SK-N-MC (cell line): Measurements from ENCODE around the gene TMEM156.

Source experiments
- DNase-seq: peaks from one replicate; pipeline ENCODE4 v3.0.0-alpha.2; 2011; ENCODE audit warnings: low read depth, low spot score
- H3K27ac ChIP-seq: fragments of 200-600 bp; sonication (generic); 2 replicates; pipeline ENCODE4 v1.5.1; 2016; ENCODE audit warnings: mixed run types
- H3K36me3 ChIP-seq: fragments of 200-600 bp; sonication (generic); 2 replicates; pipeline ENCODE4 v1.6.1; 2017; ENCODE audit warnings: antibody characterized with exemption, low read length, mixed read lengths; ENCODE audit not compliant: insufficient read depth
- H3K4me3 ChIP-seq: fragments of 200-600 bp; sonication (generic); 2 replicates; pipeline ENCODE4 v1.5.1; 2016
- H3K9ac ChIP-seq: fragments of 200-600 bp; sonication (generic); 2 replicates; pipeline ENCODE4 v1.8.0; 2017; ENCODE audit warnings: mixed run types, mixed read lengths; ENCODE audit not compliant: insufficient read length
- H3K9me3 ChIP-seq: fragments of 200-600 bp; sonication (generic); 2 replicates; pipeline ENCODE4 v1.6.1; 2017; ENCODE audit warnings: low read depth, mild to moderate bottlenecking, antibody characterized with exemption, low read length, moderate library complexity, mixed read lengths
- EZH2 ChIP-seq: fragments of 200-600 bp; sonication (generic); IDR thresholded peaks from one replicate; pipeline ENCODE4 v1.6.1; 2017; ENCODE audit warnings: antibody characterized with exemption
- FOXP2 ChIP-seq: optimal IDR thresholded peaks from 2 replicates; pipeline ENCODE3; 2011; ENCODE audit warnings: mild to moderate bottlenecking, moderate library complexity; ENCODE audit not compliant: insufficient read depth; ENCODE audit errors: extremely low read length, control extremely low read depth
- POLR2AphosphoS5 ChIP-seq: IDR thresholded peaks from 2 replicates; pipeline ENCODE4 v1.6.1; 2012; ENCODE audit warnings: mild to moderate bottlenecking, low read depth, low read length, borderline replicate concordance

TMEM156 gene

DNA sequence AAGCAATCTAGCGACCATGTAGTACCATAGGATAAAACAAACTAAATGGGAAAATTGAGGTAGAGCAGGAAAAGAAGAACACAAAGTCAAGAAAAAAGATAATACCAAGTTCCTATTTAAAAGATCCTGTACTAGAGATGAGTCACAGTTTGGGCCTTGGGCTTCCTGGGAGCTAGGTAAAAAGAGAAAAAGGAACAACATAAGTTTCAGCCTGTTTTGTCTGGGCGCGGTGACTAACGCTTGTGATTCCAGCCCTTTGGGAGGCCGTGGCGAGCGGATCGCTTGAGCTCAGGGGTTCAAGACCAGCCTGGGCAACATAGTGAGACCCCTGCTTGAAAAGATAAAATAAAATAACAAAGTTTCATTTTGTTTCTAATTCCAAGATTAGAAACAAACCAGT is 14.0 kb upstream of the TMEM156 start:
- H3K9ac ChIP-seq = no peak overlapping the region
- no peak overlapping the region for H3K4me3 ChIP-seq
- H3K36me3 ChIP-seq = no peaks in the 10 kb centered on the region
- DNase-seq = no peak
- H3K9me3 ChIP-seq = no peaks in the 10 kb centered on the region
- H3K27ac ChIP-seq = no peak overlapping the region
- TF ChIP-seq FOXP2 (no peak), EZH2 (no peak), POLR2AphosphoS5 (no peak)

DNA sequence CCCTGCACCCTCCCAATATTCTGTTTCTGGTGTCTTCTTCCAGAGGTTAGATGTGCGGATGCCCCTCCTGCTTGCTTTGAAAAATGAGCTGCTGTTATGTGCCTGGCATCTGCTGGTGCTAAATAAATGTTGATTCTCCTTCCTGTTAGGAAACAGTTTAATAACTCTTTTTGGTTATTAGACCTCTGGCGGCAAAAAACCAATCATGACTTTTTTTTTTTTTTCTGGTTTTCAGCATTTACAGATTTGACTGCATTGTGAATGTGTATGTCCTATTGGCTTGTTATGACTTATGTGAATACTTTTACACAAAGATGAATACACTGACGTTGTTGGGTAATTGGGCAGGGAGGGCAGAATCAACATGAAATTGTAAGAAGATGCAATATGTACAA is 13.6 kb upstream of the TMEM156 start:
- Histone ChIP-seq H3K9ac (no peak overlapping the region), H3K36me3 (no peaks in the 10 kb centered on the region), H3K9me3 (no peaks in the 10 kb centered on the region), H3K27ac (no peak overlapping the region), H3K4me3 (peak overlapping the region; percentile 77; the same call in 1 of the 2 replicates)
- TF ChIP-seq FOXP2 (no peak), POLR2AphosphoS5 (no peak), EZH2 (no peak)
- DNase-seq = no peak

GRCh38 chr4:39044956-39045826 is 13.0 kb upstream of the TMEM156 start:
- H3K9me3 ChIP-seq = no peaks in the 10 kb centered on the region
- no peaks in the 10 kb centered on the region for H3K36me3 ChIP-seq
- peak overlapping the region; percentile 77 for H3K4me3 ChIP-seq
- DNase-seq = no peak
- TF ChIP-seq EZH2 = no peak
- TF ChIP-seq POLR2AphosphoS5 = no peak
- no peak for TF ChIP-seq FOXP2
- H3K27ac ChIP-seq = no peak overlapping the region
- no peak overlapping the region for H3K9ac ChIP-seq

DNA sequence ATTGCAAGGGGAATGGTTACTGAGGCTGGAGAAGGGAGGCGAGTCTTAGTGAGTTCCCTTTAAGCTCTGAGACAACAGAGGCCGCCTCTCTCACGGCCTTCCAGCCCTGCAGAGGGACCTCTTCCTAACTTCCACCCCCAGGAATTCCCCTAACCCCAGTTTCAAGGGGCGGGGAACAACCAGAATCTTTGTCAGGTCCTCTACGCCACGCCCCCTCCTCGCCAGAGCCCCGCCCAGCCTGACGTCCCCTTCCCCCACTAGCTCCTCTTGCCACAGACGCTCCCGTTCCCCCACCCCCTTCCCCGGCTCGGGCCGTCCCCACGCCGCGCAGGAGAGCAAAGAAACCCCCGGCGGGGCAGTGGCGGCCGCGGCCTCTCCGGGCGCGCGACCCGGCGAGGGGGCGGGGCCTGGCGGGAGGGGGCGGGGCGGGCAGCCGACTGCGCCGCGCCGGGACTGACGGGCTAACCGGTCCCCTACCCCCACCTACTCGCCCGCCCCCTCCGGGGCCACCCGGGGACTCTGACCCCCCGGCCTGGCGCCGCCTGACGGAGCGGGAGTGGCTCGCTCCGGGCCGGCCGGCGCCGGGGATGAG is 12.3 kb upstream of the TMEM156 start:
- peak overlapping the region; percentile 77 for H3K4me3 ChIP-seq
- no peak for TF ChIP-seq POLR2AphosphoS5
- no peak for TF ChIP-seq FOXP2
- TF ChIP-seq EZH2 = no peak
- no peaks in the 10 kb centered on the region for H3K9me3 ChIP-seq
- H3K27ac ChIP-seq = no peak overlapping the region
- H3K9ac ChIP-seq = peak overlapping the region; percentile 57
- no peaks in the 10 kb centered on the region for H3K36me3 ChIP-seq
- no peak for DNase-seq

- Histone ChIP-seq H3K4me3 (peak overlapping the region; percentile 77), H3K9me3 (no peaks in the 10 kb centered on the region), H3K36me3 (no peaks in the 10 kb centered on the region), H3K27ac (no peak overlapping the region), H3K9ac (peak overlapping the region; percentile 57)
- TF ChIP-seq EZH2 (no peak), FOXP2 (no peak), POLR2AphosphoS5 (no peak)
- DNase-seq = no peak
Observed at GRCh38 chr4:39043861-39044363, 11.7 kb upstream of the TMEM156 start.

DNA sequence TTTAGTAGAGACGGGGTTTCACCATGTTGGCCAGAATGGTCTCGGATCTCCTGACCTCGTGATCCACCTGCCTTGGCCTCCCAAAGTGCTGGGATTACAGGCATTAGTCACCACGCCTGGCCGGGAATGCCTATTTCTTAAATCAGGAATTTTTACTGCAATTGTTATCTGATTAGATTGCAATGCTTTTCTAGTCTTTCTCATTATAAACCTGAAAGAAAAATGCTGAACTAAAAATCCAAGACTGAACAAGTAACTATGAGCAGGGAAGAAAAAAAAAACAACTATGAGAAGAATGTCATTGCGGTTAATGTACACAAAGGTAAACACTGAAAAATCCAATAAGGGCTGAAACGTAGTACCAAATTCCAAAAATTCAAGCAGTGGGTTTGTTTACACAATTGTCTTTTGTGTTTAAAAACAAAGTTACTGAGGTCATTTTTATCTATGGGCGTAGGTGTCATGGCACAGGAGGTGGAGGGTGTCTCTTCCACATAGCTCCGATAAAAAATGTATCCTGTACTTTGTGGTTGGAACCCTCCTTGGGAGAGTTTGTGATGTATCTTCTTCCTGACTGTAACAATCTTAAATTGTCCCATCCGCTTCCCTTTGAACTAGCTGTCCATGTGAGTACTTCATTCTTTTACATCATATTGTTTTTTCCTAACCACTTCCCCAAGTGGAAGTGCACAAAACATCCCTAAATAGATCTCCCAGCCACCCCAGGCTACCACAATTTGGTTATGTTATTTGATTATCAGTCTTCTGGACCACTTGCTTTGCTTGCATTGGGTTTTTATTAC is 11.1 kb upstream of the TMEM156 start:
- Histone ChIP-seq H3K4me3 (no peak overlapping the region), H3K9ac (no peak overlapping the region), H3K9me3 (no peaks in the 10 kb centered on the region), H3K27ac (no peak overlapping the region), H3K36me3 (no peaks in the 10 kb centered on the region)
- no peak for DNase-seq
- no peak for TF ChIP-seq FOXP2
- TF ChIP-seq POLR2AphosphoS5 = no peak
- TF ChIP-seq EZH2 = no peak

- no peak for DNase-seq
- no peak for TF ChIP-seq EZH2
- TF ChIP-seq FOXP2 = no peak
- TF ChIP-seq POLR2AphosphoS5 = no peak
- H3K9ac ChIP-seq = no peak overlapping the region
- H3K4me3 ChIP-seq = no peak overlapping the region
- no peaks in the 10 kb centered on the region for H3K36me3 ChIP-seq
- H3K9me3 ChIP-seq = no peaks in the 10 kb centered on the region
- H3K27ac ChIP-seq = no peak overlapping the region
Observed at GRCh38 chr4:39042366-39042765, 10.2 kb upstream of the TMEM156 start.

- Histone ChIP-seq H3K27ac (no peak overlapping the region), H3K9me3 (no peaks in the 10 kb centered on the region), H3K4me3 (no peak overlapping the region), H3K9ac (no peak overlapping the region), H3K36me3 (no peaks in the 10 kb centered on the region)
- TF ChIP-seq FOXP2 (no peak), POLR2AphosphoS5 (no peak), EZH2 (no peak)
- no peak for DNase-seq
Observed at GRCh38 chr4:39039108-39039507, 6.9 kb upstream of the TMEM156 start.
